ENCODE results near the gene M6PR. TPM values are rescaled to one million over a fixed set of nuclear protein-coding genes. Genes with fewer than 3 reads are reported as not detected.
"Not testable (repeated sequence)": the region's sequence is repeated elsewhere in the genome, so short reads cannot be mapped to it uniquely, and the experiment has no call there.

Gene M6PR
- polyA plus RNA-seq, 1 experiment = 106 TPM

GRCh38 chr12:8904665-8905064 lies 44.8 kb downstream of the M6PR start:
- CTCF ChIA-PET = interaction anchor here (1.5 kb wide), 1 partner anchor 15 kb away, joined by 3 read pairs; no protein-coding TSS in a partner anchor
- DNase-seq (ENCODE audit: low read depth) = no peak
- no peaks in the 10 kb centered on the region for H3K27me3 ChIP-seq (ENCODE audit: control insufficient read depth, insufficient read depth, low read length)
- TF ChIP-seq CTCF (IDR thresholded peaks at IDR 0.05; ENCODE audit: insufficient read depth, low read depth, low read length) = no peak
- H3K36me3 ChIP-seq (ENCODE audit: control insufficient read depth, insufficient read depth, low read length) = no peaks in the 10 kb centered on the region
- H3K4me3 ChIP-seq (ENCODE audit: low read depth, low read length) = no peak overlapping the region
- POLR2A ChIA-PET = no interaction called here

- no peak for DNase-seq (ENCODE audit: low read depth)
- CTCF ChIA-PET = interaction anchor here (1.5 kb wide), 1 partner anchor 14 kb away, joined by 3 read pairs; no protein-coding TSS in a partner anchor
- TF ChIP-seq CTCF (IDR thresholded peaks at IDR 0.05; ENCODE audit: insufficient read depth, low read depth, low read length) = no peak
- H3K27me3 ChIP-seq (ENCODE audit: control insufficient read depth, insufficient read depth, low read length) = no peaks in the 10 kb centered on the region; the same call in 1 of the 2 replicates
- POLR2A ChIA-PET = no interaction called here
- no peak overlapping the region for H3K4me3 ChIP-seq (ENCODE audit: low read depth, low read length)
- no peaks in the 10 kb centered on the region for H3K36me3 ChIP-seq (ENCODE audit: control insufficient read depth, insufficient read depth, low read length)
These were observed 45.8 kb downstream of the M6PR start for GRCh38 chr12:8903646-8904045.

- DNase-seq (ENCODE audit: low read depth); H3K27me3 ChIP-seq (ENCODE audit: control insufficient read depth, insufficient read depth, low read length); CTCF ChIA-PET; POLR2A ChIA-PET; H3K4me3 ChIP-seq (ENCODE audit: low read depth, low read length); H3K36me3 ChIP-seq (ENCODE audit: control insufficient read depth, insufficient read depth, low read length): not testable (repeated sequence)
These were observed 46.7 kb downstream of the M6PR start for GRCh38 chr12:8902703-8903102.

GRCh38 chr12:8899830-8900229 lies 49.6 kb downstream of the M6PR start:
- DNase-seq (ENCODE audit: low read depth) = no peak
- no peak for TF ChIP-seq CTCF (IDR thresholded peaks at IDR 0.05; ENCODE audit: insufficient read depth, low read depth, low read length)
- ChIA-PET CTCF (no interaction called here), POLR2A (no interaction called here)
- Histone ChIP-seq H3K27me3 (ENCODE audit: control insufficient read depth, insufficient read depth, low read length) (no peaks in the 10 kb centered on the region; the same call in 1 of the 2 replicates), H3K36me3 (ENCODE audit: control insufficient read depth, insufficient read depth, low read length) (no peaks in the 10 kb centered on the region), H3K4me3 (ENCODE audit: low read depth, low read length) (no peak overlapping the region)

- CTCF ChIA-PET = interaction anchor here (1.0 kb wide), 1 partner anchor 240 kb away, joined by 3 read pairs; no protein-coding TSS in a partner anchor
- DNase-seq (ENCODE audit: low read depth) = no peak
- TF ChIP-seq CTCF (IDR thresholded peaks at IDR 0.05; ENCODE audit: insufficient read depth, low read depth, low read length) = no peak
- Histone ChIP-seq H3K36me3 (ENCODE audit: control insufficient read depth, insufficient read depth, low read length) (no peaks in the 10 kb centered on the region), H3K27me3 (ENCODE audit: control insufficient read depth, insufficient read depth, low read length) (no peaks in the 10 kb centered on the region; the same call in 1 of the 2 replicates), H3K4me3 (ENCODE audit: low read depth, low read length) (no peak overlapping the region)
- POLR2A ChIA-PET = no interaction called here
These were observed 52.4 kb downstream of the M6PR start for GRCh38 chr12:8897081-8897480.

- no peak for TF ChIP-seq CTCF (IDR thresholded peaks at IDR 0.05; ENCODE audit: insufficient read depth, low read depth, low read length)
- Histone ChIP-seq H3K27me3 (ENCODE audit: control insufficient read depth, insufficient read depth, low read length) (no peaks in the 10 kb centered on the region; the same call in 1 of the 2 replicates), H3K4me3 (ENCODE audit: low read depth, low read length) (no peak overlapping the region), H3K36me3 (ENCODE audit: control insufficient read depth, insufficient read depth, low read length) (no peaks in the 10 kb centered on the region)
- DNase-seq (ENCODE audit: low read depth) = no peak
- ChIA-PET POLR2A (no interaction called here), CTCF (interaction anchor here (0.6 to 2.0 kb wide), 4 partner anchors 19 to 152 kb away, joined by 3 to 4 read pairs (median 3); partner anchors contain the start of gene PHC1)
These were observed 54.5 kb downstream of the M6PR start for GRCh38 chr12:8894986-8895385.
